Right cardiac atrium (tissue), 5 donors: ENCODE data around the gene IRF7. TPM values are rescaled to one million over a fixed set of nuclear protein-coding genes. Genes with fewer than 3 reads are reported as not detected.

Experiments
- ATAC-seq, 2 donors: fragments of 200-7000 bp; cut with Tn5 transposase; one replicate each; pipeline versions ENCODE4 v1.8.0 to v1.9.1; 2020; ENCODE audit warnings: moderate library complexity in 2 of 2, mild to moderate bottlenecking in 1 of 2
- DNase-seq, 3 donors: peaks; one replicate each; pipeline ENCODE4 v3.0.0-alpha.2; 2020
- H3K27ac ChIP-seq: one replicate; pipeline ENCODE4 v1.5.1; 2013; ENCODE audit warnings: mild to moderate bottlenecking, low read length, control low read depth, moderate library complexity
- H3K27me3 ChIP-seq: one replicate; pipeline ENCODE4 v1.6.1; 2013; ENCODE audit not compliant: control insufficient read depth, insufficient read depth
- H3K4me1 ChIP-seq: one replicate; pipeline ENCODE4 v1.6.1; 2013; ENCODE audit warnings: low read length; ENCODE audit not compliant: control insufficient read depth, insufficient read depth
- H3K4me3 ChIP-seq: one replicate; pipeline ENCODE4 v1.5.1; 2013; ENCODE audit warnings: low read length, control low read depth
- H3K9me3 ChIP-seq: one replicate; pipeline ENCODE4 v1.6.1; 2013; ENCODE audit warnings: low read length; ENCODE audit not compliant: control insufficient read depth
- WGBS: extraction: QIAGEN DNeasy Blood & Tissue Kit; methylation state at CpG from one replicate; pipeline ENCODE4 v1.1.7; 2013; 5-methylcytosine and 5-hydroxymethylcytosine counted together
- intact Hi-C, 4 donors: fragments of 100-400 bp; cut with DNase I; formaldehyde crosslinking; loops; one replicate each; pipeline versions ENCODE4 v1.11.0 to v1.14.0; 2022 to 2023
- polyA plus RNA-seq: library from polyadenylated mRNA; stranded (reverse); fragments of 200-250 nt; gene quantifications from one replicate; pipeline ENCODE4 v1.2.3, GENCODE V29; 2013
- total RNA-seq, 4 donors: library from RNA; stranded (reverse); fragmentation: NEBNext Ultra II Directional; extraction: Animal tissue kit (Norgen Biotek cat#: 25700); gene quantifications; one replicate each; pipeline ENCODE4 v1.2.1, GENCODE V29; 2021
- donor health status: healthy with polysubstance abuse.
- donor health status: DM: no; HTN: yes; CAD: no.
- donor health status: DM: no; HTN: no; CAD: no.
- donor health status: DM: no; HTN: yes; CAD: no; lungs with severe emphysema.
- donor health status: DM: yes; HTN: yes; CAD: no.

Gene IRF7
- total and polyA plus RNA-seq, 5 donors: 9.4 to 19.2 (median 13.8) TPM

DNA sequence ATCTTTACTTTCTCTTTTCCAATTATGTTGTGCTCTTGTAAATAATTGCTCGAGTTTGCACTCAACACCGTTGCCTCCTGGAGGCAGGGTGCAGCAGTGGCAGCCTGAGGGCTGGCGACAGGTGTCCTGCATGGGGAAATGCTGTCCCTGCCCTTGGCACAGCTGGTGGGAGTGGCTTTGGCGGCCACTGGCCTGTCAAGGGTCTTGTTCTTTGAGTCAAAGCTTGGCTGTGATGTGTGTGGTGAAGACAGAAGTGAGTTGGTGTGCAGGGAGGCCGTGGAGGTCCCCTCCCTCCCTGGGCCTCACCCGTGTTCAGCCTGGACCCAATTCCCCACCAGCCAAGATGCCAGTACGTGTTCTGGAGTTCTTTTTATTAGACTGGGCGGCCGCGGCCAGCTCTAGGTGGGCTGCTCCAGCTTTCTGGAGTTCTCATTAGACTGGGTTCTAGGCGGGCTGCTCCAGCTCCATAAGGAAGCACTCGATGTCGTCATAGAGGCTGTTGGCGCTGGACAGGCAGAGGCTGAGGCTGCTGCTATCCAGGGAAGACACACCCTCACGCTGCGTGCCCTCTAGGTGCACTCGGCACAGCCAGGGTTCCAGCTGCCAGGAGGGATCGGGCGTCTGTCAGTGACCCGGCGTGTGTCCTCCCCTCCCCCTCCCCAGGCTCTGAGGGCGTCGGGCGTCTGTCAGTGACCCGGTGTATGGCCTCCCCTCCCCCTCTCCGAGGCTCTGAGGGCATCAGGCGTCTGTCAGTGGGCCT is 3.4 kb downstream of the IRF7 start:
- no peaks in the 10 kb centered on the region for H3K9me3 ChIP-seq
- ATAC-seq (no peak), DNase-seq (peak in 1 of 3 donors; percentile 68)
- whole genome bisulfite sequencing: 68% methylated on average over 27 of the region's 27 CpGs
- no peaks in the 10 kb centered on the region for H3K4me1 ChIP-seq
- no peak overlapping the region for H3K4me3 ChIP-seq
- H3K27me3 ChIP-seq: no peaks in the 10 kb centered on the region
- no peak overlapping the region for H3K27ac ChIP-seq
- intact Hi-C loops: no loop called here

DNA sequence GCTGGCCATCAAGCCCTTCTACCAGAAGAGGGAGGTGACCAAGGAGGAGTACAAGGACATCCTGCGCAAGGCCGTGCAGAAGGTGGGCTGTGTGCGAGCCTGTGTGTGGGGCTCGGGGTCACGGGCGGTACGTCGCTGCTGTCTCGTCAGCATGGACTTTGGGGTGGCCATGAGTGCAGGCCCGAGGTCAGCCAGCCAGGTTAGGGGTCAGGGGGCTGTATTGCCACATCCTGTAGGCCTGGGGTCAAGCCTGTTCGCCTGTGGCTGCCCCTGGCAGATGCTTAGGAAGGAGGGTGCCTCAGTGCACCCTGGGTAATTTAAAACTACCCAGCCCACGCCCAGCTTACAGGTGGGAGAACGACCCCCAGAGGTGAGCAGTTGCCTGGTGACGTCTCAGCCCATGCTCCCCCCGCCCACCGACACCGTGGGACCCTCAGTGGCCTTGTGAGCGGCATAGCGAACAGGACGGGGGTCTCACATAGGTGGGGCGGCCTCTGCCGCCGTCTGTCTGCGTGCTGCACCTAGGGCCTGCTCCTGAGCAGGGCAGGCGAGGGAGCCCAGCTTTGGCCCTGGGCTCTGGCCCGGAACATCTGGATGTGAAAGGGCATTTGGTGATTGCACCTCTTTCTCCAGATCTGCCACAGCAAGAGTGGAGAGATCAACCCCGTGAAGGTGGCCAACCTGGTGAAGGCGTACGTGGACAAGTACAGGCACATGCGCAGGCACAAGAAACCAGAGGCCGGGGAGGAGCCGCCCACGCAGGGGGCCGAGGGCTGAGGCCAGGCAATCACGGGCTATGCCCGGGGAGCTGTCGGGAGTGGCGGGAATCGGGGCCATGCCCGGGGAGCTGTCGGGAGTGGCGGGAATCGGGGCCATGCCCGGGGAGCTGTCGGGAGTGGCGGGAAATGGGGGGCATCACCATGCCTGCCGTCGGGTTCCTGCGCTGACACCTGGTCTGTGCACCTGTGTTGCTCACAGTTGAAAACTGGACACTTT is 4.5 kb downstream of the IRF7 start:
- H3K27me3 ChIP-seq: no peaks in the 10 kb centered on the region
- peak in 1 of 3 donors; percentile 60 for DNase-seq
- H3K4me1 ChIP-seq: no peaks in the 10 kb centered on the region
- no peak overlapping the region for H3K4me3 ChIP-seq
- WGBS: 87% methylated on average over 48 of the region's 49 CpGs
- no peak for ATAC-seq
- intact Hi-C loops: no loop called here
- no peak overlapping the region for H3K27ac ChIP-seq
- no peaks in the 10 kb centered on the region for H3K9me3 ChIP-seq

DNA sequence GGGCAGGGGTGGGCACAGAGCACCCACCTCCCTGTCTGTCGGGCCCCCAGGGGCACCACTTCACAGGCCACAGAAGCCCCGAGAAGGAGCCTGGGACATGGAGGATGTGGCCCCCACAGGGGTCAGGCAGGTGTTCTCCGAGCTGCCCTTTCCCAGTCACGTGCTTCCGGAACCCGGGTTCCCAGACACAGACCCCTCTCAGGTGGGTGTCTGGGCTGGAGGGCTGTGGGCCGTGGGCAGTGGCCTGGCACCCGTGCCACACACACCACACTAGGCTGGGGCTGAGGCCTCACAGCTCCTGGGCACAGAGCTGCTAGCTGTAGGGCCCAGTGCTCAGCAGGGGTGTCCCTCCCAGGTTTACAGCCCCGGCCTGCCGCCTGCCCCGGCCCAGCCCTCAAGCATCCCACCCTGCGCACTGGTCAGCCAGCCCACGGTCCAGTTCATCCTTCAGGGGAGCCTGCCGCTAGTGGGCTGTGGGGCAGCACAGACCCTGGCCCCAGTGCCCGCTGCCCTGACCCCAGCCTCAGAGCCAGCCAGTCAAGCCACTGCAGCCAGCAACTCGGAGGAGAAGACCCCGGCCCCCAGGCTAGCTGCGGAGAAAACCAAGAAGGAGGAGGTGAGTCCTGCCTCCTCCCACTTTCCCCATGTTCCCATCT is 5.5 kb downstream of the IRF7 start:
- Histone ChIP-seq H3K27ac (no peak overlapping the region), H3K4me1 (peaks cover 2% of the 10 kb centered on the region), H3K27me3 (no peaks in the 10 kb centered on the region), H3K9me3 (no peaks in the 10 kb centered on the region), H3K4me3 (no peak overlapping the region)
- intact Hi-C loops: no loop called here
- 95% methylated on average over 18 of the region's 18 CpGs for WGBS
- no peak for ATAC-seq
- peak in 2 of 3 donors; percentile 41 to 52 for DNase-seq

DNA sequence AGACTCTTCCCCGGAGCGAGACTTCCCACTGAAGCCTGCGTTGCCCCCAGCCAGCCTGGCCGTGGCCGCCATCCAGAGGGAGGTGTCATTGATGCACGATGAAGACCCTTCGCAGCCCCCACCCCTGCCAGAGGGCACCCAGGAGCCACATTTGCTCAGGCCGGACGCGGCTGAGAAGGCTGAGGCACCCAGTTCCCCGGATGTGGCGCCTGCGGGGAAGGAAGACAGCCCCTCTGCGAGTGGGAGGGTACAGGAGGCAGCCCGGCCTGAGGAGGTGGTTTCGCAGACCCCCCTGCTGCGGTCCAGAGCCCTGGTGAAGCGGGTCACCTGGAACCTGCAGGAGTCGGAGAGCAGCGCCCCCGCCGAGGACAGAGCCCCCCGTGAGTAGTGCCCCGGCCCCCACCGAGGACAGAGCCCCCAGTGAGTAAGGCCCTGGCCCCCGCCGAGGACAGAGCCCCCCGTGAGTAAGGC is 6.4 kb downstream of the IRF7 start:
- no peak overlapping the region for H3K4me3 ChIP-seq
- 95% methylated on average over 28 of the region's 28 CpGs for WGBS
- peak in 2 of 3 donors; percentile 55 to 65 for DNase-seq
- intact Hi-C loops: no loop called here
- H3K27ac ChIP-seq: no peak overlapping the region
- peaks cover 2% of the 10 kb centered on the region for H3K4me1 ChIP-seq
- H3K27me3 ChIP-seq: no peaks in the 10 kb centered on the region
- ATAC-seq: no peak
- no peaks in the 10 kb centered on the region for H3K9me3 ChIP-seq

DNA sequence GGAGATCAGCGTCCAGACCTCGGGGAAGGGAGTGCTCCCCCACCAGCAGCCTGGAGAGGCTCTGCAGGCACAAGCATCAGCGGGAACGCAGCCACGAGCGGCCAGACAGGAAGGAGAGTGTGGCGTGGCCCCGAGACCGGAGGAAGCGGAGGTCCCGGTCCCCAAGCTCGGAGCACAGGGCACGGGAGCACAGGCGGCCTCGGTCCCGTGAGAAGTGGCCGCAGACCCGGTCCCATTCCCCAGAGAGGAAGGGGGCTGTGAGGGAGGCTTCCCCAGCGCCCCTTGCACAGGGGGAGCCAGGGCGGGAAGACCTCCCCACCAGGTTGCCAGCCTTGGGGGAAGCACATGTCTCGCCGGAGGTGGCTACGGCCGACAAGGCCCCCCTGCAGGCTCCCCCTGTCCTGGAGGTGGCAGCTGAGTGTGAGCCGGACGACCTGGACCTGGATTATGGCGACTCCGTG is 6.9 kb downstream of the IRF7 start:
- no peaks in the 10 kb centered on the region for H3K27me3 ChIP-seq
- WGBS: 65% methylated on average over 28 of the region's 28 CpGs
- ATAC-seq (peak in 1 of 2 donors; percentile 4), DNase-seq (peak in 2 of 3 donors; percentile 81 to 82)
- no peak overlapping the region for H3K27ac ChIP-seq
- H3K4me3 ChIP-seq: no peak overlapping the region
- peaks cover 2% of the 10 kb centered on the region for H3K4me1 ChIP-seq
- intact Hi-C loops: no loop called here
- no peaks in the 10 kb centered on the region for H3K9me3 ChIP-seq

DNA sequence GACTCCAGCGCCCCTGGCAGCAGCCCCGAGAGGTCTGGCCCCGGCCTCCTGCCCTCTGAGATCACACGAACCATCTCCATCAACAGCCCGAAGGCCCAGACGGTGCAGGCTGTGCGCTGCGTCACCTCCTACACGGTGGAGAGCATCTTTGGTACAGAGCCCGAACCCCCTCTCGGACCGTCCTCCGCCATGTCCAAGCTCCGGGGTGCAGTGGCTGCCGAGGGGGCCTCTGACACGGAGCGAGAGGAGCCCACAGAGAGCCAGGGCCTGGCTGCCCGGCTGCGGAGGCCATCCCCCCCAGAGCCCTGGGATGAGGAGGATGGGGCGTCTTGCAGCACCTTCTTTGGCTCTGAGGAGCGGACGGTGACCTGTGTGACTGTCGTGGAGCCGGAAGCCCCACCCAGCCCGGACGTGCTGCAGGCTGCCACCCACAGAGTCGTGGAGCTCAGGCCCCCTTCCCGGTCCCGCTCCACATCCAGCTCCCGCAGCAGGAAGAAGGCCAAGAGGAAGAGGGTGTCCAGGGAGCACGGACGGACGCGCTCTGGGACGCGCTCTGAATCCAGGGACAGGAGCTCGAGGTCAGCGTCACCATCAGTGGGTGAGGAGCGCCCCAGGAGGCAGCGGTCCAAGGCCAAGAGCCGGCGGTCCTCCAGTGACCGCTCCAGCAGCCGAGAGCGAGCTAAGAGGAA is 7.6 kb downstream of the IRF7 start:
- Histone ChIP-seq H3K4me3 (no peak overlapping the region), H3K9me3 (no peaks in the 10 kb centered on the region), H3K4me1 (peaks cover 2% of the 10 kb centered on the region), H3K27me3 (no peaks in the 10 kb centered on the region), H3K27ac (no peak overlapping the region)
- peak in 2 of 3 donors; percentile 57 to 61 for DNase-seq
- 77% methylated on average over 45 of the region's 45 CpGs for WGBS
- ATAC-seq: no peak
- intact Hi-C loops: no loop called here

DNA sequence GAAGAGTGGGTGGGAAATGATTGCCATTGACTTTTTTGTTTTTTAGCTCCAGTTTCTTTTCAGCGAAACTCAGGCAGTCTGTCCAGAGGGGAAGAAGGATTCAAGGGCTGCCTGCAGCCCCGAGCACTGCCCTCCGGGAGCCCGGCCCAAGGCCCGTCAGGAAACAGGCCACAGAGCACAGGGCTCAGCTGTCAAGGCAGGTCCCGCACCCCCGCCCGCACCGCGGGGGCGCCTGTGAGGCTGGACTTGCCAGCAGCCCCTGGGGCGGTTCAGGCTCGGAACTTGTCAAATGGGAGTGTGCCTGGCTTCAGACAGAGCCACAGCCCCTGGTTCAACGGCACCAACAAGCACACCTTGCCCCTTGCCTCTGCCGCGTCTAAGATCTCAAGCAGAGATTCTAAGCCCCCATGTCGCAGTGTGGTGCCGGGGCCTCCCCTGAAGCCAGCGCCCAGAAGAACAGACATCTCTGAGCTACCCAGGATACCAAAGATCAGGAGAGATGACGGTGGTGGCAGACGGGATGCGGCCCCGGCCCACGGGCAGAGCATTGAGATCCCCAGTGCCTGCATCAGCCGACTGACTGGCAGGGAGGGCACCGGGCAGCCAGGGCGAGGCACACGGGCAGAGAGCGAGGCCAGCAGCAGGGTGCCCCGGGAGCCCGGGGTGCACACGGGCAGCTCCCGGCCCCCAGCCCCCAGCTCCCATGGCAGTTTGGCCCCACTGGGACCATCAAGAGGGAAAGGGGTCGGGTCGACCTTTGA is 8.6 kb downstream of the IRF7 start:
- WGBS: 93% methylated on average over 35 of the region's 35 CpGs
- H3K4me1 ChIP-seq: peaks cover 2% of the 10 kb centered on the region
- no peak overlapping the region for H3K4me3 ChIP-seq
- peak in 2 of 3 donors; percentile 48 to 59 for DNase-seq
- intact Hi-C loops: no loop called here
- H3K27me3 ChIP-seq: no peaks in the 10 kb centered on the region
- no peaks in the 10 kb centered on the region for H3K9me3 ChIP-seq
- ATAC-seq: no peak
- no peak overlapping the region for H3K27ac ChIP-seq

DNA sequence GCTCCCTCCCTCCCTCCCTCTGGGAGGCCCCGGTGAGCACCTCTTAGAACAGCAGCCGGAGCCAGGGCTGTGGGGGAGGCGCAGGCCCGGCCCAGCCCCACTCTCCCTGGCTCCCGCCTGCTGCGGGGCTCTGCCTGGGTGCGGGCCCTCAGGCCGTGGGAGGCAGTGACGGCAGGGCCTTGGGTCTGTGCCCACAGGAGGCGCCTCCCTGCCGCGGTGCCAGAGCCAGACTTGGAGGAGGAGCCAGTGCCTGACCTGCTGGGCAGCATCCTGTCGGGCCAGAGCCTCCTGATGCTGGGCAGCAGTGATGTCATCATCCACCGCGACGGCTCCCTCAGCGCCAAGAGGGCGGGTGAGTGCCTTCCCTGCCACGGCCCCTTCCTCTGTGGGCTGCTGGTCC is 9.5 kb downstream of the IRF7 start:
- H3K4me1 ChIP-seq: peaks cover 2% of the 10 kb centered on the region
- no peaks in the 10 kb centered on the region for H3K9me3 ChIP-seq
- peak; percentile 75 to 79 for ATAC-seq
- 54% methylated on average over 19 of the region's 19 CpGs for WGBS
- no peak overlapping the region for H3K27ac ChIP-seq
- intact Hi-C loops: no loop called here
- no peaks in the 10 kb centered on the region for H3K27me3 ChIP-seq
- H3K4me3 ChIP-seq: no peak overlapping the region
- peak; percentile 73 to 87 (median 83) for DNase-seq

DNA sequence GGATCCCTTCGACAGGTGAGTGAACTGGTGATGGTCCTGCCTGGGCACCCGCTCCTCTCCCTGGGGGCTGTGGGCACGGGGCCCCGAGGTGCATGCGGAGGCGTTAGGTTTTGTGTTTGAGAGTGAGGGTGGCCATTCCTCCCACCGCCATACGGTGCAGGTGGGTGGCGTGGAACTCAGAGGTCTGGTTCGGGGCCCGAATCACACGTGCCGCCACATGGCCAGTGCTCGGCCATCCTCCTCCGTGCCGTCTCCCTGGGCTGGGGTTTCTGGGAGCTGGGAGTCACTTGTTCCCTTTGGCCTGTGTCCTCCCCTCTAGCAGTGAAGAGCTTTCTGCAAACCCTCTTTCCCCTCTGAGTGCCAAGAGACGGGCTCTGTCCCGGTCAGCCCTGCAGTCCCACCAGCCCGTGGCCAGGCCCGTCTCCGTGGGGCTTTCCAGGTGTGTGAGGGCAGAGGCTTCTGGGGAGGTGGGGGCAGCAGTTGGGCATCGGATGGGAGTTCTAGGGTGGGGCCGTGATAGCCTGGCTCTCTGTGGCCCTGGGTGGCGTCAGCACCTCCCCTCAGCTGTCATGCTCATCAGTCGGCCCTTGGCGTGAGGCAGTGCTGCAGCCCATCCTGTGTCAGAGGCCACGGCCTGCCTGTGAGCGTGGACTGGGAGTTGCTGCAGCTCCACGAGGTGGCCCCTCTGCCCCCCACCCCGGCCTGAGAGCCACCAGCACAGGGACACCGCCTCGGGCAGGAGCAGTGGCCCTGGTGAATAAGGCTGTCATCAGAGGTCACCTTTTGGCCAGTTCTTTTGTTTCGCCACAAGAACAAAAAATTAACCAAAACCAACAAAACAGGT is 10.2 kb downstream of the IRF7 start:
- ATAC-seq: no peak

More for the DNA sequence above, 10.2 kb downstream of the IRF7 start:
- WGBS: 93% methylated on average over 33 of the region's 33 CpGs
- Histone ChIP-seq H3K9me3 (no peaks in the 10 kb centered on the region), H3K27me3 (no peaks in the 10 kb centered on the region), H3K27ac (peak overlapping the region; percentile 1), H3K4me1 (peaks cover 2% of the 10 kb centered on the region), H3K4me3 (no peak overlapping the region)
- intact Hi-C loops: no loop called here
- peak in 2 of 3 donors; percentile 46 to 55 for DNase-seq
